HCT116 (cell line): ENCODE results near the gene TMEM135. TPM values are rescaled to one million over a fixed set of nuclear protein-coding genes. Genes with fewer than 3 reads are reported as not detected.

Experiments used
- ATAC-seq: fragments of 200-7000 bp; cut with Tn5 transposase; 2 replicates; pipeline ENCODE4 v1.9.1; 2020; ENCODE audit warnings: mild to moderate bottlenecking, moderate library complexity
- BruUV-seq: library from RNA; stranded (reverse); fragments of 400-500 nt; replicated peaks from 2 replicates; lab custom pipeline; 2021; lab: Mats Ljungman, UMichigan
- CTCF ChIA-PET: fragments of 300-600 bp; sonication (Branson Sonifier 250); formaldehyde crosslinking; loops from one replicate; lab custom pipeline; 2021; ENCODE audit warnings: antibody characterized with exemption; lab: Charles Lee
- POLR2A ChIA-PET: fragments of 300-600, 350-600 bp; sonication (Branson Sonifier 250); formaldehyde crosslinking; loops from one replicate; lab custom pipeline; 2021; ENCODE audit warnings: antibody characterized with exemption; lab: Charles Lee
- RAD21 ChIA-PET, 2 experiments: fragments of 300-600 bp; sonication (Branson Sonifier 250); formaldehyde crosslinking; loops; one replicate each; lab custom pipeline; 2023; ENCODE audit warnings: low total read pairs in 2 of 2; ENCODE audit not compliant: uncharacterized antibody in 2 of 2, unreplicated experiment in 2 of 2, low non-redundant PET in 1 of 2; lab: Charles Lee
- DNase-seq: peaks from one replicate; pipeline ENCODE4 v3.0.0-alpha.2; 2010; ENCODE audit warnings: low read depth, low spot score
- H2AFZ ChIP-seq: fragments of 200-600 bp; shearing (Covaris generic), sonication (generic); 2 replicates; pipeline ENCODE4 v1.6.1; 2017; ENCODE audit warnings: low read depth, mixed run types, mixed read lengths, antibody characterized with exemption, low read length; ENCODE audit not compliant: poor library complexity, severe bottlenecking
- H3K27ac ChIP-seq: 2 replicates; pipeline ENCODE4 v1.5.1; 2012; ENCODE audit warnings: low read depth, low read length
- H3K27me3 ChIP-seq: fragments of 200-600 bp; sonication (generic); 2 replicates; pipeline ENCODE4 v1.6.1; 2016; ENCODE audit warnings: mixed run types, low read length, mixed read lengths; ENCODE audit not compliant: insufficient read depth
- H3K36me3 ChIP-seq, 2 experiments: fragments of 200-500 bp in 1 of 2; fragments of 200-600 bp in 1 of 2; sonication (Bioruptor generic) in 1 of 2; sonication (generic) in 1 of 2; 2 replicates each; pipeline versions ENCODE4 v1.5.1 to v1.6.1; 2014 to 2016; ENCODE audit warnings: low read length in 2 of 2, inconsistent platforms in 1 of 2, mixed read lengths in 1 of 2, mixed run types in 1 of 2; ENCODE audit not compliant: insufficient read depth in 2 of 2, control insufficient read depth in 1 of 2
- H3K4me1 ChIP-seq, 2 experiments: fragments of 200-600 bp in 1 of 2; sonication (generic) in 1 of 2; 2 replicates each; pipeline versions ENCODE4 v1.5.1 to v1.6.1; 2012 to 2017; ENCODE audit warnings: low read length in 2 of 2, inconsistent platforms in 1 of 2, mild to moderate bottlenecking in 1 of 2, mixed read lengths in 1 of 2, mixed run types in 1 of 2, moderate library complexity in 1 of 2; ENCODE audit not compliant: insufficient read depth in 2 of 2, control insufficient read depth in 1 of 2
- H3K4me2 ChIP-seq: fragments of 200-600 bp; sonication (generic); 2 replicates; pipeline ENCODE4 v1.6.1; 2017; ENCODE audit warnings: mixed run types, low read length, mixed read lengths
- H3K4me3 ChIP-seq, 2 experiments: fragments of 200-600 bp in 1 of 2; sonication (generic) in 1 of 2; replicated peaks in 1 of 2; 2 replicates each; pipeline ENCODE4 v1.5.1; 2011 to 2016; ENCODE audit warnings: low read length in 2 of 2, control low read depth in 1 of 2, low read depth in 1 of 2, mild to moderate bottlenecking in 1 of 2, mixed read lengths in 1 of 2, mixed run types in 1 of 2
- H3K79me2 ChIP-seq: fragments of 200-600 bp; sonication (generic); 2 replicates; pipeline ENCODE4 v1.6.1; 2017; ENCODE audit warnings: mild to moderate bottlenecking, mixed run types, low read length, moderate library complexity, mixed read lengths; ENCODE audit not compliant: insufficient read depth
- H3K9ac ChIP-seq: fragments of 200-600 bp; sonication (generic); 2 replicates; pipeline ENCODE4 v1.6.1; 2016; ENCODE audit warnings: low read length, mixed read lengths
- H3K9me2 ChIP-seq: fragments of 200-600 bp; sonication (generic), shearing (Covaris generic); 2 replicates; pipeline ENCODE4 v1.6.1; 2017; ENCODE audit warnings: mixed run types, mild to moderate bottlenecking, moderate library complexity; ENCODE audit not compliant: insufficient read depth
- H3K9me3 ChIP-seq, 2 experiments: fragments of 200-500 bp in 1 of 2; fragments of 200-600 bp in 1 of 2; sonication (Bioruptor generic) in 1 of 2; sonication (generic) in 1 of 2; 2 replicates each; pipeline ENCODE4 v1.6.1; 2014 to 2017; ENCODE audit warnings: low read length in 2 of 2, mixed read lengths in 2 of 2, inconsistent platforms in 1 of 2, low read depth in 1 of 2, mild to moderate bottlenecking in 1 of 2, mixed run types in 1 of 2, moderate library complexity in 1 of 2; ENCODE audit not compliant: control insufficient read depth in 1 of 2, insufficient read depth in 1 of 2
- H4K20me1 ChIP-seq: fragments of 200-600 bp; sonication (generic), shearing (Covaris generic); 2 replicates; pipeline ENCODE4 v1.6.1; 2017; ENCODE audit warnings: mixed run types, mild to moderate bottlenecking, moderate library complexity; ENCODE audit not compliant: insufficient read depth
- CBX3 ChIP-seq: IDR thresholded peaks from 2 replicates; pipeline ENCODE4 v1.6.1; 2012; ENCODE audit warnings: low read depth
- CTCF ChIP-seq, 3 experiments: fragments of 200-600 bp in 1 of 3; sonication (generic) in 1 of 3; IDR thresholded peaks in 2 of 3; conservative IDR thresholded peaks in 1 of 3; 2 replicates each; pipeline ENCODE4 v1.5.1; 2012 to 2017; ENCODE audit warnings: low read depth in 2 of 3, low read length in 2 of 3, antibody characterized with exemption in 1 of 3, borderline replicate concordance in 1 of 3, control low read depth in 1 of 3, mild to moderate bottlenecking in 1 of 3, mixed read lengths in 1 of 3, mixed run types in 1 of 3, moderate library complexity in 1 of 3; ENCODE audit not compliant: insufficient read depth in 1 of 3
- EGR1 ChIP-seq: IDR thresholded peaks from 2 replicates; pipeline ENCODE4 v1.6.1; 2012; ENCODE audit warnings: low read depth
- ELF1 ChIP-seq: IDR thresholded peaks from 2 replicates; pipeline ENCODE4 v1.6.1; 2012; ENCODE audit warnings: low read depth, borderline replicate concordance
- EZH2 ChIP-seq: fragments of 200-600 bp; sonication (generic); IDR thresholded peaks from 2 replicates; pipeline ENCODE4 v1.6.1; 2017; ENCODE audit warnings: antibody characterized with exemption, mixed run types
- EZH2phosphoT487 ChIP-seq: fragments of 200-600 bp; IDR thresholded peaks from 2 replicates; pipeline ENCODE4 v1.6.1; 2018; ENCODE audit warnings: antibody characterized with exemption, borderline replicate concordance
- JUND ChIP-seq: IDR thresholded peaks from 2 replicates; pipeline ENCODE4 v1.6.1; 2012
- POLR2A ChIP-seq: IDR thresholded peaks from 2 replicates; pipeline ENCODE4 v1.7.0; 2011; ENCODE audit warnings: borderline replicate concordance; ENCODE audit not compliant: insufficient read depth, insufficient read length; ENCODE audit errors: extremely low read depth
- RAD21 ChIP-seq: IDR thresholded peaks from 2 replicates; pipeline ENCODE4 v1.6.1; 2012; ENCODE audit warnings: low read depth, mild to moderate bottlenecking
- SRF ChIP-seq: IDR thresholded peaks from 2 replicates; pipeline ENCODE4 v1.6.1; 2012; ENCODE audit warnings: low read depth
- ZBTB33 ChIP-seq: IDR thresholded peaks from 2 replicates; pipeline ENCODE4 v1.6.1; 2011; ENCODE audit warnings: mild to moderate bottlenecking, low read length, moderate library complexity; ENCODE audit not compliant: insufficient replicate concordance; ENCODE audit errors: extremely low read depth
- ZFX ChIP-seq: fragments of 450-650 bp; IDR thresholded peaks from 2 replicates; pipeline ENCODE4 v1.6.1; 2017
- ZNF274 ChIP-seq: fragments of 200-500 bp; sonication (Bioruptor generic); IDR thresholded peaks from 2 replicates; pipeline ENCODE4 v1.6.1; 2014; ENCODE audit warnings: mild to moderate bottlenecking, low read depth, low read length, inconsistent platforms
- intact Hi-C: fragments of 100-400 bp; cut with micrococcal nuclease; formaldehyde crosslinking; loops from 2 replicates; pipeline ENCODE4 v1.10.0; 2022
- total RNA-seq: library from RNA; stranded (reverse); gene quantifications from one replicate; pipeline ENCODE4 v1.2.1, GENCODE V29; 2021; ENCODE audit not compliant: unreplicated experiment
- TF ChIP-seq, protein P1 (sequence below): IDR thresholded peaks from 2 replicates; pipeline ENCODE4 v1.6.1; 2012

Gene TMEM135
- total RNA-seq, 1 experiment from 2014 or later = 50.6 TPM

- intact Hi-C loops = no loop called here
- no peak overlapping the region for H3K4me3 ChIP-seq
- POLR2A ChIA-PET = no interaction called here
- H3K79me2 ChIP-seq = no peaks in the 10 kb centered on the region
- RAD21 ChIA-PET = no interaction called here
- BruUV-seq = no TSS peak
- H3K27me3 ChIP-seq = no peaks in the 10 kb centered on the region
- H3K4me1 ChIP-seq = no peaks in the 10 kb centered on the region
- H4K20me1 ChIP-seq = no peaks in the 10 kb centered on the region
- ATAC-seq (no peak), DNase-seq (no peak)
- no peak overlapping the region for H3K9ac ChIP-seq
- H3K36me3 ChIP-seq = peaks cover 0 to 4% of the 10 kb centered on the region in 2 experiments; a peak in 2 of 4 replicates
- TF ChIP-seq ELF1 (no peak), ZFX (no peak), ZBTB33 (no peak), EZH2 (no peak), ZNF274 (no peak), JUND (no peak), EGR1 (no peak), CTCF (IDR thresholded peaks at IDR 0.05 in 2 of 3, conservative IDR thresholded peaks at IDR 0.05 in 1 of 3; ENCODE audit: borderline replicate concordance in 1 of 3, insufficient read depth in 1 of 3, low read depth in 2 of 3, low read length in 2 of 3) (no peak), RAD21 (no peak), EZH2phosphoT487 (no peak), POLR2A (no peak), CBX3 (no peak), SRF (no peak)
- TF ChIP-seq, protein P1, sequence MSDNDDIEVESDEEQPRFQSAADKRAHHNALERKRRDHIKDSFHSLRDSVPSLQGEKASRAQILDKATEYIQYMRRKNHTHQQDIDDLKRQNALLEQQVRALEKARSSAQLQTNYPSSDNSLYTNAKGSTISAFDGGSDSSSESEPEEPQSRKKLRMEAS = no peak
- no peak overlapping the region for H3K4me2 ChIP-seq
- H3K9me3 ChIP-seq = no peaks in the 10 kb centered on the region
- no peaks in the 10 kb centered on the region for H3K9me2 ChIP-seq
- CTCF ChIA-PET = no interaction called here
- H3K27ac ChIP-seq = no peak overlapping the region
- H2AFZ ChIP-seq = no peak overlapping the region
These were observed 38.6 kb downstream of the TMEM135 start for GRCh38 chr11:87076260-87076783.
